GM21515 (cell line): ENCODE measurements around the gene SIK3.
"Not testable (repeated sequence)": the region's sequence is repeated elsewhere in the genome, so short reads cannot be mapped to it uniquely, and the experiment has no call there.

ENCODE experiments used
- ATAC-seq: cut with Tn5 transposase; IDR thresholded peaks from one replicate; pipeline ENCODE4 v1.9.1; 2021; ENCODE audit not compliant: unreplicated experiment

SIK3 gene

DNA sequence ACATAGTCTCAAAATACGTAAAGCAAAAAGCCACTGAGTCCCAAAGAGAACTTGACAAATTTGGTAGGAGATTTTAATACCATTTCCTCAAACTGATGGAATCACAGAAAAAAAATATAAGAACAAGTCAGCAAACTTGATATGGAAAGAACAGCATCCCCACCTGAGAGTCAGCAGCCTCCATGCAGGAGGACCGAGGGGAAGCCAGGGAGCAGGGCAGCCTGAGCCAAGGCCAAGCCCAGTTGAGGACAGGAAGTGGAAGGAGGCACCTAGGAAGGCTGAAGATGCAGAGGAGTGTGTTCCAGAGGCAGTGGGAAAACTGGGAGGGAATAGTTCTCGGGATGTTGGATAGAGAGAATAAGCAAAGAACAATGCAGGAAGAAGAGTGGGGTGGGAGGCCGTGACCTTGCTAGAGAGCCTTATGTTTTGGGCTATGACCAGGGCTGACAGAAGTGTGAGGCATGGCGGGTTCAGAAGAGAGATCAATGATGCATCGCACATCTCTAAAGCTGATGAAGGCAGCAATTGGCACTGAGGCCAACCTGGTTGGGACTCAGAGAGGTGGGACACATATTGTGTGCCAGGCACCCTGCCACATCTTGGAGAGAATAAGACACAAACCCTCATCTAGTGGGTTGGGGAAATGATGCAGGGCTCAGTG lies 290.5 kb downstream of the SIK3 start:
- no peak for ATAC-seq

DNA sequence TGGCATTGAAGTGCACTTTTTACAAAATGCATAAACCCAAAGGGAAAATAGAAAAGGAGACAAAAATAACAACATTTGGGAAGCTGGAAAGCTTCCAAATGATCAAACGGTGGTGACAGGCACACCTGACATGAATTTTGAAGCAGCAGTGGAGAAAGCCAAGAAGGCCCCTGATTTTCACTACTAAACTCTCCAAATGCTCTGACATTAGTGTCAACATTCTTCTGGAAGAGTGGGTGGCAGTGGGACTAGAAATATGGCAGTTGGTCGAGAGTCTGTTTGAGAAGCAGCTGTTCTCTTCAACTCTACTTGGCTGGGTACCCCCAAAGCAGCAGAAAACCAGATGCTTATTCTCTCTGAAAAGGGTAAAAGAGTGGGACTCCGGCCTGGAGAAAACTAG lies 294.2 kb downstream of the SIK3 start:
- no peak for ATAC-seq

DNA sequence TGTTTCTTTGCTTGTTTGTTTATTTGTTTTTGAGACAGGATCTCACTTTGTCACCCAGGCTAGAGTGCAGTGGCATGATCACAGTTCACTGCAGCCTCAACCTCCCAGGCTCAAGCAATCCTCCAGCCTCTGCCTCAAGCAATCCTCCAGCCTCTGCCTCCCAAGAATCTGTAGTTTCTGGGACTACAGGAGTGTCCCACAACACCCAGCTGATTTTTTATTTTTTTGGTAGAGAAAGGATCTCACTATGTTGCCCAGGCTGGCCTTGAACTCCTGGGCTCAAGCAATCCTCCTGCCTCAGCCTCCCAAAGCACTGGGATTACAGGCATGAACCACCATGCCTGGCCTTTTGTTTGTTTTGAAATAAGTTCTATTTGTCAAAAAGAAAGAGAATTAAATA lies 296.6 kb downstream of the SIK3 start:
- ATAC-seq, result not testable (repeated sequence)

DNA sequence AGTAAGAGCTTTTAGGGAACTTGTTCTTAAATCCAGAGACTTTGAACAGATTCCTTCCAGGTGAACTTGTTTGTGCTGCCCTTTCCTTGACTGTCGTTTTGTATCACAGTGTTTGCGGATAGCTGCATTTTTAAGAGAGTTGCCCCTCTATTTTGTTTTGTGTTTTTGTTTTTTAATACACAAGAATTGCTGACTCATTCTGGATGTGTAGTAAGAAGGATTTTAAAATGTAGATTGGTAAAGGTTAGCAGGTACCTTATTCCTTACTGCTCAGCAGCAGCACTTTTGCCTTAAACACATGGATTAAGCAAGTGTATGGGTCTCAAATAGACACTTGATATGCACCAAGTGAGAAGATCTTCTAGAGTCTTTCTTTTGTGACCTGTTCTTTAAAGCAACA lies 297.6 kb downstream of the SIK3 start:
- no peak for ATAC-seq

DNA sequence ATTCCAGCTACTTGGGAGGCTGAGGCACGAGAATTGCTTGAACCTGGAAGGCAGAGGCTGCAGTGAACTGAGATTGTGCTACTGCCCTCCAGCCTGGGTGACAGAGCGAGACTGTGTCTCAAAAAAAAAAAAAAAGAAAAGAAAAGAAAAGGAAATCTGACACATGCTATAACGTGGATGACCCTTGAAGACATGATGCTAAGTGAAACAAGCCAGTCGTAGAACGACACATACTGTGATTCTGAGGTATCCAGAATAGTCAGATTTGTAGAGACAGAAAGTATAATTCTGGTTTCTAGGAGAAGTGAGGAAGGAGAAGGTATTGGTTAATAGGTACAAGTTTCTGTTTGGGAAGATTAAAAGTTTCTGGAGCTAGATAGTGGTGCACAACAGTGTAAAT lies 299.9 kb downstream of the SIK3 start:
- ATAC-seq, result no peak

DNA sequence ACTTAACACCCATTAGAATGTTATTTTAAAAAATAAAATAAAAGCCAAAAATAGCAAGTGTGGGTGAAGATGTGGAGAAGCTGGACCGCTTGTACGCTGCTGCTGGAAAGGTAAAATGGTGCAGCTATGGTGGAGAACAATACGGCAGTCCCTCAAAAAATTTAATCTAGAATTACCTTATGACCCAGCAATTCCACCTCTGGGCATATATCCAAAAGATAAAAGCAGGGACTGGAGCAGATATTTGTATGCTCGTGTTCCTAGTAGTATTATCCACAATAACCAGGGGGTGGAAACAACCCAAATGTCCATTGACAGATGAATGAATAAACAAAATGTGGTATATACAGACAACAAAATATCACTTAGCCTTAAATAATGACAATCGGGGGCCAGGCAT lies 300.4 kb downstream of the SIK3 start:
- ATAC-seq, result no peak

DNA sequence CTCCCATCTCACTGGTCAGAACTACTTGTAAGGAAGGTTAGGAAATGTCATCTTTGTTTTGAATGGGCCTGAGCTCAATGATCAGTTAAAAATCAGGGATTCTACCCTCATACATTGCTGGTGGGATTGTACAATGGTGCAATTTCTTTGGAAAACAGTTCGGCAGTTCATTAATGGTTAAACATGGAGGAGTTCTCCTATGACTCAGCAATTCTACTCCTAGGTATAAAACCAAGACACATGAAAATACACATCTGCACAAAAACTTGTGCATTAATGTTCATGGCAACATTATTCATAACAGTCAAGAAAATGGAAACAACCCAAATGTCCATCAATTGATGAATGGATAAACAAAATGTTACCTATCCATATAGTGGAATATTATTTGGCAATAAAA lies 301.7 kb downstream of the SIK3 start:
- no peak for ATAC-seq

DNA sequence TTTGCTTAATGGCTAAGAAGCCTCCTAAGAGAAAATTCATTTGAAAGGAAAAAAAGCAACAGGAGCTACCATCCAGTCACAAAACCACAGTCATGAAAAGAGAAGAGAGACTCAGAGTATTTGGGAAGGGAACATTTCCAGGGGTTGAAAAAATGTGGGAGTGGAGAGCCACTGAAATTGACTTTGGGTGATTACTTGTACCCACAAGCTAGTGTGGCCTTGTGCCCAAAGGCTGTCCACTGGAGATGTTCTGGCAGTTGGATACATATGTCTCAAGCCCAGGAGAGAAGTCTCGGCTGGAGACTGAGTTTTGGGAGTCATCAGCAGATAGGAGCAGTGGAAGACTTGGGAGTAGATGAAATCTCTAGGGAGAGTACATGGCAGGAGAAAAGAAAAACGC lies 303.4 kb downstream of the SIK3 start:
- no peak for ATAC-seq

DNA sequence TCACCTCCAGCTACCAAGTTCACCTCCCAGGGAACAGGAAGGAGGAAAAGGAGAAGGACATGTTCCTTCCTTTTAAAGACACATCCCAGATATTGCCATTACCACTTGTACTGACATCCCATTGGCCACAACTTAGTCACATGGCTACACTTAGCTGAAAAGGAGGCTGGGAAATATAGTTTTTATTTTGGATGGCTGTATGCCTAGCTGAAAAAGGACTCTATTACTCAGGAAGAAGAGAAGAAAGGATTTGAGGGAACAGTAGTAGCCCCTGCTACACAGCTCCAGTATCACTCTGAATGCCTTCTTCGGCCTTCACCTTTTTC lies 304.5 kb downstream of the SIK3 start:
- ATAC-seq, result no peak
